Measurements from ENCODE around the gene CST3. TPM values are rescaled to one million over a fixed set of nuclear protein-coding genes. Genes with fewer than 3 reads are reported as not detected.

Gene CST3
- total RNA-seq, 2 experiments from 2014 or later, result 21.8 to 24.2 TPM

DNA sequence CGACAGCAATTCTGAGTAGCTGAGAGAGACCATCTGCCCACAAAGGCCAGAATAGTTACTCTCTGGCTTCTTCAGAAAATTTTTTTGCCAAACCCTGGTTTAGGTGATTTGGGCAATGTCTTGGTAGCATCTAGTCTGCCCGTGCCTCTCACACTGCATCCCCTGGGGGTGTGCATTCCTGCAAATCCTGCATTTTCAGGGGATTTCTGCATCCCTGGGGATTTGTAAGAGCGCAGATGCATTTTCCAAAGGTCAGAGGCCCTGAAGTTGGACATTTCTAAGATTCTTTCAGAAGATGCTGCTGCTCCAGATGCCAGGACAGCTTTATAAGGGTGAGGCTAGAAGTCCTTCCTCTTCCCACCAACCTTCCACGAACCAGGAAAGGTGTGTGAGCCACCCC is 36.0 kb downstream of the CST3 start:
- H3K4me1 ChIP-seq (ENCODE audit: insufficient read depth, low read length), result peaks cover 2% of the 10 kb centered on the region
- TF ChIP-seq, protein P1, sequence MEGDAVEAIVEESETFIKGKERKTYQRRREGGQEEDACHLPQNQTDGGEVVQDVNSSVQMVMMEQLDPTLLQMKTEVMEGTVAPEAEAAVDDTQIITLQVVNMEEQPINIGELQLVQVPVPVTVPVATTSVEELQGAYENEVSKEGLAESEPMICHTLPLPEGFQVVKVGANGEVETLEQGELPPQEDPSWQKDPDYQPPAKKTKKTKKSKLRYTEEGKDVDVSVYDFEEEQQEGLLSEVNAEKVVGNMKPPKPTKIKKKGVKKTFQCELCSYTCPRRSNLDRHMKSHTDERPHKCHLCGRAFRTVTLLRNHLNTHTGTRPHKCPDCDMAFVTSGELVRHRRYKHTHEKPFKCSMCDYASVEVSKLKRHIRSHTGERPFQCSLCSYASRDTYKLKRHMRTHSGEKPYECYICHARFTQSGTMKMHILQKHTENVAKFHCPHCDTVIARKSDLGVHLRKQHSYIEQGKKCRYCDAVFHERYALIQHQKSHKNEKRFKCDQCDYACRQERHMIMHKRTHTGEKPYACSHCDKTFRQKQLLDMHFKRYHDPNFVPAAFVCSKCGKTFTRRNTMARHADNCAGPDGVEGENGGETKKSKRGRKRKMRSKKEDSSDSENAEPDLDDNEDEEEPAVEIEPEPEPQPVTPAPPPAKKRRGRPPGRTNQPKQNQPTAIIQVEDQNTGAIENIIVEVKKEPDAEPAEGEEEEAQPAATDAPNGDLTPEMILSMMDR (IDR thresholded peaks at IDR 0.05), result no peak
- POLR2A ChIA-PET, result no interaction called here
- no peak for DNase-seq
- H3K27ac ChIP-seq (ENCODE audit: low read depth in 1 of 2, low read length in 2 of 2), result no peak overlapping the region
- no peak overlapping the region for H3K27ac Mint-ChIP-seq
- no peaks in the 10 kb centered on the region for H3K36me3 ChIP-seq (ENCODE audit: insufficient read depth, low read length)
- CTCF ChIA-PET, result no interaction called here
- no peaks in the 10 kb centered on the region for H3K4me1 Mint-ChIP-seq (ENCODE audit: low read depth)
- H3K36me3 Mint-ChIP-seq (ENCODE audit: low read depth), result no peaks in the 10 kb centered on the region
- ATAC-seq (ENCODE audit: poor library complexity), result no peak
- no peaks in the 10 kb centered on the region for H3K27me3 ChIP-seq (ENCODE audit: control insufficient read depth in 1 of 2, insufficient read depth in 2 of 2, low read length in 2 of 2)
- intact Hi-C loops (cut with DNase I, micrococcal nuclease), result loop anchor here (10.0 kb wide), 1 partner anchor 1267 kb away; no protein-coding TSS in a partner anchor
- H3K27me3 Mint-ChIP-seq, result peaks cover 5% of the 10 kb centered on the region
- no peak overlapping the region for H3K4me3 ChIP-seq (ENCODE audit: low read length)
- no peaks in the 10 kb centered on the region for H3K9me3 Mint-ChIP-seq
- no peak overlapping the region for H3K4me3 Mint-ChIP-seq
- H3K9me3 ChIP-seq (ENCODE audit: control insufficient read depth in 1 of 2, insufficient read depth in 1 of 2, low read length in 2 of 2), result no peaks in the 10 kb centered on the region

DNA sequence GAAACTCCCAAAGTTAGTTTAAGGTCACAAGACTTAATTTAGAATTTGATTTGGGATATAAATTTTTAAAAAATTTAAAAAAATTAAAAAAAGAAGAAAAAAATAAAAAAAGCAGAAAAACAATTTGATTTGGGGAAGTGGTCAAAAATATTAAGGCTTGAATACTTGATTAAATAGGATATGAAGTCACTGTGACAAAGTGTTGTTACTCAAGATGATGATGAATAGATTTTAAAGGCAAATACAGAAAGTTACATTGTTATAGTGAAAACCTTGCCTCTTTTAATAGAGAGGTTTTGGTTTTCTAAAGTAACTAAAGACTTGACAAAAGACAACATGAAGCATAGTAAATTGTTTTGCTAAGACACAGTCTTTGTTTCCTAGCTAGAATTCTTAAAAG is 39.3 kb downstream of the CST3 start:
- CTCF ChIA-PET, result no interaction called here

DNA sequence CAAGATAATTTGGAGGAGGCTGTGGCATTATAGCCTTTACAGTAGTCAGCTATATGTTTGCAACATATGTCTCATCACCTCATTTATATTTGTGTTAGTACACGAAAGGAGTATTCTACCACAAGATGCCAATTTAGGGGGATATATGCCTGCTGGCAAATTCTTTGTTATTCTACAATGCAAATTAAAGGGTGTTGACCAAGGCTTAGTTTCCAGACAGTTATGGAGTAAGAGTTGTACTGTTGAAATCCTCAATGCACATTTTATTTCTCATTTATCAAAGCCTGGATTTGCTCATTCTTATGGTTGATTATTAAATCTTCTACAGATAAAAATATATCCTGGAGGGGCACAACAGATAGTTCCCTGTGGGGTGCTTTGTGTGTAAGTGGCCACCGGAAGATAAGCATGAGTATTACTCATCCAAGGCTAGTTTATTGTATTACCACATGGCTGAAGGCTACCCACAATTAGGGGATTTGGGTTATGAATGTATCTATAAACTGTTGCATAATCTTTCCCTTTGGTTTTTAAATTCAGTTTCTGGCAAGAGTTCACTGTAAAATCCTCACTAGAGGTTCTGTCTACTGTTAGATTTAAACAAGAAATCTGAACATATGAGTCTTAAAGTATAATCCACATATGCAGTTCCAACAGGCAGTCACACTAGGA is 41.0 kb downstream of the CST3 start:
- Mint-ChIP-seq H3K4me3 (no peak overlapping the region), H3K27me3 (no peaks in the 10 kb centered on the region), H3K36me3 (ENCODE audit: low read depth) (no peaks in the 10 kb centered on the region), H3K9me3 (no peaks in the 10 kb centered on the region), H3K4me1 (ENCODE audit: low read depth) (no peaks in the 10 kb centered on the region), H3K27ac (no peak overlapping the region)
- ChIA-PET CTCF (no interaction called here), POLR2A (no interaction called here)
- no peaks in the 10 kb centered on the region for H3K9me3 ChIP-seq (ENCODE audit: control insufficient read depth in 1 of 2, insufficient read depth in 1 of 2, low read length in 2 of 2)
- no peaks in the 10 kb centered on the region for H3K36me3 ChIP-seq (ENCODE audit: insufficient read depth, low read length)
- no peak overlapping the region for H3K4me3 ChIP-seq (ENCODE audit: low read length)
- H3K27me3 ChIP-seq (ENCODE audit: control insufficient read depth in 1 of 2, insufficient read depth in 2 of 2, low read length in 2 of 2), result no peaks in the 10 kb centered on the region
- DNase-seq (no peak), ATAC-seq (ENCODE audit: poor library complexity) (no peak)
- intact Hi-C loops (cut with DNase I, micrococcal nuclease), result no loop called here
- TF ChIP-seq, protein P1 (IDR thresholded peaks at IDR 0.05), result no peak
- no peaks in the 10 kb centered on the region for H3K4me1 ChIP-seq (ENCODE audit: insufficient read depth, low read length)
- no peak overlapping the region for H3K27ac ChIP-seq (ENCODE audit: low read depth in 1 of 2, low read length in 2 of 2)

More for the DNA sequence above, 39.3 kb downstream of the CST3 start:
- no peak overlapping the region for H3K27ac Mint-ChIP-seq
- no peaks in the 10 kb centered on the region for H3K36me3 ChIP-seq (ENCODE audit: insufficient read depth, low read length)
- intact Hi-C loops (cut with DNase I, micrococcal nuclease), result no loop called here
- no peak overlapping the region for H3K4me3 Mint-ChIP-seq
- H3K27ac ChIP-seq (ENCODE audit: low read depth in 1 of 2, low read length in 2 of 2), result no peak overlapping the region
- ATAC-seq (ENCODE audit: poor library complexity) (no peak), DNase-seq (no peak)
- POLR2A ChIA-PET, result no interaction called here
- H3K9me3 ChIP-seq (ENCODE audit: control insufficient read depth in 1 of 2, insufficient read depth in 1 of 2, low read length in 2 of 2), result no peaks in the 10 kb centered on the region
- H3K4me1 ChIP-seq (ENCODE audit: insufficient read depth, low read length), result no peaks in the 10 kb centered on the region
- H3K27me3 Mint-ChIP-seq, result peaks cover 5% of the 10 kb centered on the region
- H3K9me3 Mint-ChIP-seq, result no peaks in the 10 kb centered on the region
- no peaks in the 10 kb centered on the region for H3K36me3 Mint-ChIP-seq (ENCODE audit: low read depth)
- no peaks in the 10 kb centered on the region for H3K4me1 Mint-ChIP-seq (ENCODE audit: low read depth)
- no peaks in the 10 kb centered on the region for H3K27me3 ChIP-seq (ENCODE audit: control insufficient read depth in 1 of 2, insufficient read depth in 2 of 2, low read length in 2 of 2)
- H3K4me3 ChIP-seq (ENCODE audit: low read length), result no peak overlapping the region
- TF ChIP-seq, protein P1 (IDR thresholded peaks at IDR 0.05), result no peak
